Right lobe of liver (tissue), 4 donors: ENCODE results near the gene NUP214.

ENCODE experiments used
- CTCF ChIP-seq, 4 donors: fragments of 200-600 bp in 3 of 4; fragments of 450-650 bp in 1 of 4; IDR thresholded peaks; one replicate each; pipeline versions ENCODE4 v1.5.1 to v1.8.0; 2016 to 2022; ENCODE audit warnings: antibody characterized with exemption in 4 of 4, mild to moderate bottlenecking in 2 of 4
- POLR2A ChIP-seq: fragments of 450-650 bp; IDR thresholded peaks from one replicate; pipeline ENCODE4 v1.6.1; 2017; ENCODE audit warnings: antibody characterized with exemption, mild to moderate bottlenecking
- donor health status: DM: no; HTN: no; CAD: no.
- donor health status: DM: no; HTN: no; CAD: no.
- donor health status: DM: no; HTN: yes; CAD: no.

GRCh38 chr9:131104016-131104740 lies 21.2 kb upstream of the NUP214 start:
- TF ChIP-seq CTCF (IDR thresholded peaks at IDR 0.05) (no peak), POLR2A (no peak)
